Lower leg skin (tissue), 3 donors: ENCODE results near the gene CLIC1.

ENCODE experiments used
- CTCF ChIP-seq, 3 donors: fragments of 450-650 bp; IDR thresholded peaks; one replicate each; pipeline ENCODE4 v1.5.1; 2016; ENCODE audit warnings: antibody characterized with exemption in 3 of 3, mild to moderate bottlenecking in 3 of 3, moderate library complexity in 2 of 3
- POLR2A ChIP-seq, 2 donors: fragments of 450-650 bp; IDR thresholded peaks; one replicate each; pipeline ENCODE4 v1.6.1; 2016 to 2017; ENCODE audit warnings: antibody characterized with exemption in 2 of 2, mild to moderate bottlenecking in 1 of 2, moderate library complexity in 1 of 2

- TF ChIP-seq CTCF (IDR thresholded peaks at IDR 0.05) = no peak
- no peak for TF ChIP-seq POLR2A (IDR thresholded peaks at IDR 0.05)
Observed at GRCh38 chr6:31764198-31764597, 27.9 kb upstream of the CLIC1 start.
